NCI-H1930 (cell line): ENCODE measurements around the gene SOCS6.
"Not testable (repeated sequence)": the region's sequence is repeated elsewhere in the genome, so short reads cannot be mapped to it uniquely, and the experiment has no call there.

ENCODE experiments used
- DNase-seq, 2 experiments: peaks; one replicate each; lab custom pipeline; 2025; lab: John Stamatoyannopoulos, UW

SOCS6 gene

DNA sequence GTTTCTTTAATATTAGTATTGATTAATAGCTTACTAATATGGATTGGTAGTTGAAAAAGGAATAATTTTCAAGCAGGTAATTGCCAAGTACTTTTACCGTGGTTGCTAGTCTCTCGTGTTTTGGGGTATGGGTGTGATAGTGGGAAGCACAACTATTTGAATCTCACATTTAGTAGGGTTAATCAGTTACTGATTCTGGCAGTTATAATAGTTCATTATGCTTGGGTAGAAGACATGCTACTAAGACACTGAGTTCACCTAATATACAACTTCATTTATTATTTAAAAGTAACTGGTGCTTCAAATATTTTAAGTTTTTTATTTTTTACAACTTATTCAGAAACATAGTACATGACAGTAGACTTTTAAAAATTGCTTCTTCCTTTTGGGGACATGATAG, 33.5 kb downstream of the SOCS6 start:
- no peak for DNase-seq

DNA sequence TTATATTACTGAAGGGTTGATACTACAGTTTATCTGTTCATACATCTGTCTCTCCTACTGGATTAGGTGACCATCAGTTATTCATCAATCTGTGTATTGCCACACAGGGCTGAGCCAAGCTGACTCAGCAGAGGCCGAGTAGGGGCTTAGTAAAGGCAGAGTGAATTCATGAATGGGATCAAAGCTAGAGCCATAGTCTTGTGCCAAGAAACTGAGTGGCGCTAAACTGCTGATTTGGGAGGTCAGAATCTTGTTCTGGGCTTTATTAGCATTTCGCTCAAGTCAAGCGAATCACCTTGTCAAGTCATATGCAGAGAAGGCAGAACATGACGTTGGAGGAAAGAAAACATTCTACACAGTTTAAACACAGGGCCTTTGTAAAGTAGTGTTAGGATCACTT, 34.1 kb downstream of the SOCS6 start:
- DNase-seq, result no peak

DNA sequence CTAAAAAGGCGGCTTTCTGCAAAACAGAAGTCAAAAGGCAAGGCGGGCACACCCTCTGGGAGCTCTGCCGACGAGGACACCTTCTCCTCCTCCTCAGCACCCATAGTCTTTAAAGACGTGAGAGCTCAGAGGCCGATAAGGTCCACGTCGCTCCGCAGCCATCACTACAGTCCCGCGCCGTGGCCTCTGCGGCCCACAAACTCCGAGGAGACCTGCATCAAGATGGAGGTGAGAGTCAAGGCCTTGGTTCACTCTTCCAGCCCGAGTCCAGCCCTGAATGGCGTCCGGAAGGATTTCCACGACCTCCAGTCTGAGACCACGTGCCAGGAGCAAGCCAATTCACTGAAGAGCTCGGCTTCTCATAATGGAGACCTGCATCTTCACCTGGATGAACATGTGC, 36.1 kb downstream of the SOCS6 start:
- no peak for DNase-seq

DNA sequence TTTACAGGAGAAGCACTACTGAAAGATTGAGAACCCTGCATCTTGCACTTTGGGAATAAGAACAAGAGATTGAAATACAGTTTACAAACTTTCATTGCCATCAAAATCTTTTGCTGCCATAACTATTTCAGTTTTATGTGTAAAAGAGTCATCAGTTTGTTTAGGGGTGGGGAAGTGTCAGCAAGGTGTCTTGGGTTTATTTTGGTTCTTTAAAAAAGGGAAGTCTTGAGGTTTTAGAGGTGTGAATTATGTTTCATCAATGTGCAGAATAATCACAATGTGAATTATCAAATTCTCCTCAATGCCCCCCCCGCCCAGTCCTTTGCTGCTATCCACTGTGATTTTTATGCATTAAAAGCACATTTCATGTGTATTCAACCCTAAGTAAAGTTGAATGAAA, 37.4 kb downstream of the SOCS6 start:
- DNase-seq, result no peak

GRCh38 chr18:70328169-70328568, 39.3 kb downstream of the SOCS6 start:
- DNase-seq, result no peak

DNA sequence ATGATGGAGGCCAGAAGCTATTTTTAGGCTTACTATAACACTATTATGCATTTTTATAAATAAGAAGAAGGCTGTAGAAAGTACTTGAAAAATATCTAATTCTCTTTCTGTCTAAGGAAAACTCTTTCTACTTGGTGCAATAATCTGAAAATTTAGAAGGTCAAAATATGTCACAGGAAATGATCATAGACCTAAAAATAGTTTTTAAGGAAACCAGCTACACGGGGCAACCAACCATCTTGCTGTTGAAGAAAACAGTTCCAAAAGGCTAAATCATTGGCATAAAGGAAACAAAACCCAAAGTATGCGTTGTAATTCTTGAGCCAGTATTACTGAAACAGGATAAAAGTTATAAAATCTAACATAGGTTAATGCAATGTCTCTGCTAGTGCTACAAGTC, 40.2 kb downstream of the SOCS6 start:
- no peak for DNase-seq

DNA sequence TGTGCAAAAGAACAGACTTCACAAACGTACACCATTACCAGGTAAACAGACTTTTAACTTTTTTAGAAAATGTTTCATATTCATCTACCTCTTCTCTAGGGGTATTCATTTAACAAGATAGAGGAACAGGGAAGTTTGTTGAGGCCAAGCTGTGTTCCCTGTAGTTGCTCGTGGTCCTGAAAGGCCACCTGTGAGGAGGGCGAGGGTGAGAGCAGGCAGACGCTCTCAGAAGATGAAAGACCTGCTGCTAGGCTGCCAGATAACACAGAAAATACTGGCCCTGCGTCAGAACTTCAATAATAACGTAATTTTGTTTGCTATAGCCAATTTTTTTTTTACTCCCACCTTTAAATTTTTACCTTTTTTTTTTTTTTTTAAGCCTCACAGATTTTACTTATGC, 42.0 kb downstream of the SOCS6 start:
- DNase-seq, result no peak

DNA sequence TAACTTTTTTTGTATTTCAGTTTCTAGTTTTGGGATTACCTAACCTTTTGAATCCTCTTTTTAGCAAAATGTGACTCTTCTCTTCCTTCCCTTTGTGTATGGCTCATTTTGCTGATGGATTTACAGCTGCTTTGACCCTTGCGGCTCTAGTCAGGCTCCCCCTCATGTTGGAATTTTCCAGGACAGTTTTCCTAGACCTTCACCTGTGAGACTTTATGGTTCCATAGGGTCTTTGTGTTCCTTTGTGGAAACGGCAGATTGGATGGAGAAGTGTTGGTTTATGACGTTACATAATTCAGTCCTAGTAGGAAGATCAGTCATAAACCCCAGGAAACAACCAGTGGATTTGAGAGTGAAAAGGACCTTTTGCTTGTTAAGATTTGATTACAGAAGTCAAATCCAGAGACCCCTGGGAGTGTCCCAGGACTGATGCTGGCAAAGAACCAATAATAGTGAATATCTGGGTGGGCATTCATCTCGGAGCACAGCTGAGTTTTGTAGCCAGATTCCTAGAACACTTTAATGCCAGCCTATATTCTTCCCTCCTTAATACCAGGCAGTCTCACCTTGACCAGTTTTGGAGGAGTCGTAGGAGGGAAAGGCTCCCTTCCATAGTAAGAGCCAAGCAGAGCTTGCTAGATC, 42.7 kb downstream of the SOCS6 start:
- DNase-seq, result no peak

DNA sequence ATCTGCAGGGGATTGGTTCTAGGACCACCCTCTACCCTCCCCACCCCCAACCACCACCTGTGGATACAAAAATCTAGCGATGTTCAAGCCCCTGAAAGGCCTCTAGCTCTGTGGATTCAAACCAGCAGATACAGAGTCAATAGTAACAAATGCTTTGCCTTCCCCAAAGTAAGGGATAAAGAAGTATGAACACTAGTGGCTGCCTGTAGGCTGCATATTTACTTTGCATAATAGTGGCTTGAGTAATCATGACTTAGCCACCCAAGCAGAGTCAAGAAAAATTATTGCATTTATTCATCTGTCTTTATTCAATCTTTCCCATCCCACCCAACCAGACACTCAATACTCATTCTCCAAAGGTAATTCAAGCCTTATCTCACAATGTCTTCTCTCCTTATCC, 43.8 kb downstream of the SOCS6 start:
- no peak for DNase-seq

- DNase-seq, result no peak
Measured at GRCh38 chr18:70333316-70333715, 44.5 kb downstream of the SOCS6 start.

GRCh38 chr18:70333757-70334156, 44.9 kb downstream of the SOCS6 start:
- DNase-seq, result no peak

GRCh38 chr18:70334264-70334663, 45.4 kb downstream of the SOCS6 start:
- DNase-seq, result no peak

DNA sequence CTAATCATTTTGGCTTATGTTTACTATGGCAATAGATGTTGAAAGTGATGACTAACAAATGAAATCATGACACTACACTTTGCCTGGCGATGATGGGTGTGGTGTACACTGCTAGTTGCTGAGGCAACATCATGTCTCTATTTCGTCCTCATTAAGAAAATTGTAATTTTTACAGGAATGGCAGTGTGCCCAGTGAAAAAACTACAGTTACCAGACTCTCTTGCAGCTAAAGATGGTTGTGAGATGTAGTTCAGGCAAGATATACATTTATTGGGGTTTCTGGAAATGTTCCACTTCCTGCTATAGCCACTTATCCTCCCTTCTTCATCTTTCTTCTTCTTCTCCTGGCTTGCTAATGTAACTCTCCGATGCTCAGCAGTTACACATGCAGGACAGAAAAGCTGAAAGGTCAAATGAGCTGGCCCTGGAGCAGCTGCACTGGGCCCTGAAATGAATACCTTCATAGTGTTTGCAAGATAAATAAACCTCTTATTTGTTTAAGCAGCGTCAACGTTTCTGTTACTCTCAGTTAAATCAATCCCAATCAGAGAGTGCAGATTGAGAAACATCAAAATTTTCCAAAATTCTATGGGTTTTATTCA, 46.0 kb downstream of the SOCS6 start:
- DNase-seq, result no peak

DNA sequence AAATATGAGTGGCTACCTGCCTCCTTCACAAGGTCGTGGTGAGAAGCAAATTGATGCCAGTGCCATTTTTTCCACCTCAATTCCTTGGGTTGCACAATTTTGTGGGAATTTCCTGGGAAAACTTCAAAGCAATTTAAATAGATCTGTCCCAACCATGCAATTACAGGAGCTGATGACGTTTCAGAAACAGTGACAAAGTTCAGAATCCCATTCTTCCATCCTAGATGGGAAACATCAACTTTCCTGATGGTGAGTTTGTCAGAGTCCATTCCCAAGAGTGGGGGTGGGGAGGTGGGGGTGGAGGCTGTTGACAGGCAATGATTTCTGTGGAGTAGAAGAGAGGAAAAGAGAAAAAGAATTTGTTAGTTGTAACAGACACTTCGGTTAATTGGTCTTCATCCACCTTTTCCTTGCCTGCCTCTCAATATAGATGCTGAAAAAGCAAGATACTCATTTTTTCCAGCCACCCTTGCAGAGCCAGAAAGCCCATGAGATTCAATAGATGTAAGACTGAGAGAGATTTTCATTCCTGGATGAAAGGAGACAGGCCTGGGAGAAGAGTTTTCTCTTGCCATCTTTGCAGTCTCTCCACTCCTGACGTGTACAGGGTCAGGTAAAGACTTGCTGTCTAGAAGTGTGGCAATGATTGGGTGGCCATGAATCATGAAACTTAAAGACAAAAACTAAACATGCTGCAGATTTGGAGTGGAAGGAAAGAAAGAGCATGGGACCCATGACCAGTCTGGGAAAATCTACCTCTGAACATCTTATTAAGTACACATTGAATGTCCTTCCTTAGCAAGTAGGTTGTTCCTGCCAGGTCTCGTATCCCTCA, 47.3 kb downstream of the SOCS6 start:
- DNase-seq, result no peak

DNA sequence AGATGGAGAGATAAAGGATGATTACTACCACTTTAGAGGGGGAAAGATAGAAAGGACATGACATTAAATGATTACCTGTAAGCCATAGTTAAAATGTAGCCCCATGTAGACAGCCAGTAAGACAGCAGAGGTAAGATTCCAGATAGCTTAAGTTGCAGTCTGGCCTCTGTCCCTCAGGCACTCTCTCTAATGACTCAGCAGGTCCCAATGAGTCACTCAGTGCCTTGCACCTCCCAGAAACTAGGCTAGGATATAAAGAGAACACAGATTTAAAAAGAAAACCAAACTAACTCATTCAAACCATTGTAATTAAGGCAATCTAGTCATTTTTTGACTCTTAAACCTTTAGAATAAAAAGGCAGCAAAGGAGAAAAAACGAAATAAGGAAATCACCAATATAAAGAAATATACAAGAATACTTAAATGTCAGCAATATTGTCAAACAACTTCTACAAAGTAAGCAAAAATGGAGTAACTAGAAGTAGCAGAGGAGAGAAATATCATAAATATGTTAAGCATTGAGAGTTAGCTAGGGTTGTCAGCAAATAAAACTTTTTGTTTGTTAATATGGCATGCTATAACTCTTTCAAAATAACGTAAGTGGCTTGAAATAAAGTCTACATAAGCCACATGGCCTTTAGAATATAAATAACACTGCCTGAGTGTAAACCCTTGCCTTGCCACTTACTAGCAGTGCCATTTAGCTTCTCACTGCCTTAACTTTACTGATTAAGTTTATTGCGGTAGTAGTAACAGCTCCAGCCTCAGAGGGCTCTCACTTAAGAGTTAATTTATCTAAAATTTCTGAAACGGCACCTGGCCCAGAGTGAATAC, 48.5 kb downstream of the SOCS6 start:
- DNase-seq, result no peak

GRCh38 chr18:70338890-70339289, 50.0 kb downstream of the SOCS6 start:
- DNase-seq, result no peak

DNA sequence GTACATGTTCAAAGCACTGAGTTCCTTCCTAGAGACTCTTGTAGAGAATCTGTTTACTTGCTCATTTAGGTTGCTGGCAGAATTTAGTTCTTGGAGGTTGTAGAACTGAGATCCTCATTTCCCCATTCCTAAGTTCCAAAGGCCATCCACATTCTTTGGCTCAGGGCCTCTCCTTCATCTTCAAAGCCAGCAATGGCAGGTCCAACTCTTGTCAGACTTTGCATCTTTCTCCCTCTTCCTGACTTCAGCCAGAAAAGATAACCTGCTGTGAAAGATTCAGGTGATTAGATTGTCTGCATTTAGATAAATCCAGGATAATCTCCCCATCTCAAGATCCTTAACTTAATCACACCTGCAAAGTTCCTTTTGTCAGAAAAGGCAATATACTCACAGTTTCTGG, 51.1 kb downstream of the SOCS6 start:
- no peak for DNase-seq

GRCh38 chr18:70348481-70348880, 59.6 kb downstream of the SOCS6 start:
- DNase-seq, result not testable (repeated sequence)

DNA sequence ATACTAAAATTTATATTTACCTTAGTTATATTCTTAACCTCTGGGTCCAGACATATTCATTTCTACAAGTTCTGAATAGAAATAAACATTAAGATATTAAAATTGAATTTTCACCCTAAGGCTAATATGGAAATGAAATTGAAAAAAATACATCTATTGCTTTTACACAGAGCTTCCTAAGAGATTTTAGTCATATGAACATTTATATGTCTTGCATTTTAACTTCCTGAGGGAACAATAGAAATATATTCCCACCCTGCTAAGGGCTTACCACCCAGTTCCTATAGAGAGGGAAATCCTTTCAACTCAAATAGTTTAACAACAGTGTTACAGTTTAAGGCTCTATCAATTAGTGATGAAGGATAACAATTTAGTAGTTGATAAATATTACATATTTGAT, 60.5 kb downstream of the SOCS6 start:
- no peak for DNase-seq

- DNase-seq, result no peak
Measured at GRCh38 chr18:70354080-70354479, 65.2 kb downstream of the SOCS6 start.

DNA sequence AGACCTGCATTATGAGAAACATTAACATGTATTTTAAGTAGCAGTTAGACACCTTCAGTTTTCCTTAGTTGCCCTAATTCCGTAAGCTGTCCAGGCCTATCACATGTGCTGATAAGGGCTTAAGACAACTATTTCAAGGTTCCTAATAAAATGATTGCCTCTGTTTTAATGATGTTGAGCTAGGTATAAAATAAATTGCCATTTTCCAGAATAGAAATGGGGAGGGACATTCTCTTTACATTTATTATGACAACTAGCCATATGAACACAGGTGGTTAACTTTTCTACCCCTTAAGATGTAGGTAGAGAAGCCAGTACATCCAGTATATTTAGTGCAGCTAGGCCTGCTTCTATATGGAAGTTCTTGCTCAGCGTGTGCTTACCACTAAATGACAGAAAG, 65.9 kb downstream of the SOCS6 start:
- no peak for DNase-seq

DNA sequence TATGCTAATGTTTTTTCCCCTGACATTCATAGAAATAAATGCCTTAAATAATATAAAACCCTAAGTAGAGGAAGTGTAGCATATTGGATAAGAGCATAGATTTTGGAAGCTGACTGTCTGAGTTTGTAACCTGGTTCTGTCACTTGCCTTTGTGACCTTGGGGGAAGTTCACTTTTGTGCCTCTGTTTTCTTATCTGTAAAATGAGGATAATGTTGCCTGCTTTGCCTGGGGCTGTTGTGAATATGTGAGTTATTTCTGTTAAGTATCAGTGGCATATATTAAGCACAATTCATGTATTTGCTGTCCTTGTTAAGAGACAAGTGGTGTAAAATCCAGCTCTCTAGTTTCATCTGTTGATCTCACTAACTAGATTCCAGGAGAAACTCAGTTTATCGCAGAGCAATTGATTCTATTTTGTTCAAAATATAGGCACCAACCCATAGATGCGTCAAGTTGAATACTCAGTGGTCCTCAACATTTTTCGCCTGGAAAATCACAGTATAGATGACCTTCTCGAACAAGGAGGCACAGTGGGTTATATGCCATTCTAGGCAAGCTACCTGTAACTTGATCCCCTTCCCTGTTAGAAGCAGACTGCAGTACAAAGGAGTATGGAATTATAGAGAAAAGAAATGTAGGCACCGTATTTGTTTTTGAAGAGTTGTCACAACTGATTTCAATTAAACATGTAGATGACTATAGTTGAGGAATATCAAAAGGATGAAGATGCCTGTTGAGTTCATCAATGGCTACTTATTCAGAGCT, 67.0 kb downstream of the SOCS6 start:
- no peak for DNase-seq
